Tibial nerve (tissue), 3 donors: ENCODE results near the gene PM20D1.

Source experiments
- EP300 ChIP-seq, 2 donors: sonication (generic); formaldehyde crosslinking; IDR thresholded peaks; one replicate each; pipeline ENCODE4 v1.6.1; 2017; ENCODE audit warnings: antibody characterized with exemption in 2 of 2, mild to moderate bottlenecking in 1 of 2
- POLR2A ChIP-seq, 2 donors: fragments of 450-650 bp; IDR thresholded peaks; one replicate each; pipeline ENCODE4 v1.6.1; 2017; ENCODE audit warnings: antibody characterized with exemption in 2 of 2, mild to moderate bottlenecking in 2 of 2, moderate library complexity in 2 of 2

GRCh38 chr1:205879974-205880373 is 30.0 kb upstream of the PM20D1 start:
- TF ChIP-seq POLR2A (IDR thresholded peaks at IDR 0.05) (no peak), EP300 (IDR thresholded peaks at IDR 0.05) (no peak)
